WTC11 (cell line): Measurements from ENCODE around the gene ZNF554. TPM values are rescaled to one million over a fixed set of nuclear protein-coding genes. Genes with fewer than 3 reads are reported as not detected.

Experiments used
- ATAC-seq: fragments of 200-7000 bp; cut with Tn5 transposase; 2 replicates; pipeline ENCODE4 v1.10.0; 2021; ENCODE audit warnings: mild to moderate bottlenecking, moderate library complexity
- CTCF ChIA-PET: fragments of 300-600 bp; sonication (Branson Sonifier 250); formaldehyde crosslinking; loops from one replicate; lab custom pipeline; 2021; ENCODE audit warnings: antibody characterized with exemption; lab: Charles Lee
- POLR2A ChIA-PET: fragments of 350-600 bp; sonication (Branson Sonifier 250); formaldehyde crosslinking; loops from one replicate; lab custom pipeline; 2021; ENCODE audit warnings: antibody characterized with exemption; lab: Charles Lee
- DNase-seq: peaks from one replicate; pipeline ENCODE4 v3.0.0; 2021; ENCODE audit warnings: low spot score
- H3K27ac Mint-ChIP-seq: 2 replicates; pipeline ENCODE4 v1.8.0; 2021; ENCODE audit warnings: mixed read lengths
- H3K27me3 Mint-ChIP-seq: 2 replicates; pipeline ENCODE4 v1.8.0; 2021; ENCODE audit warnings: low read depth, mild to moderate bottlenecking, moderate library complexity, mixed read lengths
- H3K36me3 Mint-ChIP-seq: 2 replicates; pipeline ENCODE4 v1.8.0; 2021; ENCODE audit warnings: mixed read lengths
- H3K4me1 Mint-ChIP-seq: 2 replicates; pipeline ENCODE4 v1.8.0; 2022; ENCODE audit warnings: mixed read lengths
- H3K4me3 Mint-ChIP-seq: 2 replicates; pipeline ENCODE4 v1.8.0; 2021; ENCODE audit warnings: mild to moderate bottlenecking, moderate library complexity, mixed read lengths
- H3K9me3 Mint-ChIP-seq: 2 replicates; pipeline ENCODE4 v1.8.0; 2021; ENCODE audit warnings: mixed read lengths
- ATF1 ChIP-seq: sonication (generic); formaldehyde crosslinking; IDR thresholded peaks from 2 replicates; pipeline ENCODE4 v1.8.1; 2023; ENCODE audit warnings: mild to moderate bottlenecking, moderate library complexity, missing genetic modification reagents
- CBFB ChIP-seq: sonication (generic); formaldehyde crosslinking; IDR thresholded peaks from 2 replicates; pipeline ENCODE4 v1.8.1; 2022; ENCODE audit warnings: mild to moderate bottlenecking, low read depth, missing genetic modification reagents
- CREM ChIP-seq: sonication (generic); formaldehyde crosslinking; IDR thresholded peaks from 2 replicates; pipeline ENCODE4 v1.8.1; 2022; ENCODE audit warnings: mild to moderate bottlenecking, missing genetic modification reagents, moderate library complexity
- ESRRA ChIP-seq: sonication (generic); formaldehyde crosslinking; IDR thresholded peaks from 2 replicates; pipeline ENCODE4 v1.8.1; 2022; ENCODE audit warnings: mild to moderate bottlenecking, missing genetic modification reagents, borderline replicate concordance
- FOXK1 ChIP-seq: sonication (generic); formaldehyde crosslinking; IDR thresholded peaks from 2 replicates; pipeline ENCODE4 v1.8.0; 2022; ENCODE audit warnings: mild to moderate bottlenecking, moderate library complexity, missing genetic modification reagents
- GABPB1 ChIP-seq: sonication (generic); formaldehyde crosslinking; IDR thresholded peaks from 2 replicates; pipeline ENCODE4 v1.8.1; 2023; ENCODE audit warnings: mild to moderate bottlenecking, missing genetic modification reagents
- IRF2 ChIP-seq: sonication (generic); formaldehyde crosslinking; IDR thresholded peaks from 2 replicates; pipeline ENCODE4 v1.8.0; 2022; ENCODE audit warnings: low read depth, missing genetic modification reagents, borderline replicate concordance
- MXD4 ChIP-seq: fragments of 250-450 bp; sonication (Bioruptor Pico); IDR thresholded peaks from 2 replicates; pipeline ENCODE4 v1.8.0; 2021; ENCODE audit warnings: mild to moderate bottlenecking, moderate library complexity, borderline replicate concordance
- RORB ChIP-seq: fragments of 250-450 bp; sonication (Bioruptor Pico); IDR thresholded peaks from 2 replicates; pipeline ENCODE4 v1.9.0; 2021; ENCODE audit warnings: mild to moderate bottlenecking
- SMAD4 ChIP-seq: sonication (generic); formaldehyde crosslinking; IDR thresholded peaks from 2 replicates; pipeline ENCODE4 v1.8.0; 2022; ENCODE audit warnings: mild to moderate bottlenecking, missing genetic modification reagents
- SOX15 ChIP-seq: fragments of 250-450 bp; sonication (Bioruptor Pico); IDR thresholded peaks from 2 replicates; pipeline ENCODE4 v1.9.0; 2021; ENCODE audit warnings: mild to moderate bottlenecking
- TEAD1 ChIP-seq: sonication (generic); formaldehyde crosslinking; IDR thresholded peaks from 2 replicates; pipeline ENCODE4 v1.8.0; 2022; ENCODE audit warnings: mild to moderate bottlenecking, missing genetic modification reagents
- ZBTB21 ChIP-seq: sonication (generic); formaldehyde crosslinking; IDR thresholded peaks from 2 replicates; pipeline ENCODE4 v1.8.1; 2023; ENCODE audit warnings: mild to moderate bottlenecking, missing genetic modification reagents, borderline replicate concordance
- ZNF232 ChIP-seq: sonication (generic); formaldehyde crosslinking; IDR thresholded peaks from 2 replicates; pipeline ENCODE4 v1.8.0; 2022; ENCODE audit warnings: mild to moderate bottlenecking, missing genetic modification reagents
- ZNF396 ChIP-seq: fragments of 250-450 bp; sonication (Bioruptor Pico); IDR thresholded peaks from 2 replicates; pipeline ENCODE4 v1.8.0; 2021; ENCODE audit warnings: mild to moderate bottlenecking, moderate library complexity, borderline replicate concordance
- ZNF416 ChIP-seq: fragments of 250-450 bp; sonication (Bioruptor Pico); IDR thresholded peaks from 2 replicates; pipeline ENCODE4 v1.9.0; 2021; ENCODE audit warnings: mild to moderate bottlenecking, inconsistent platforms
- total RNA-seq: library from RNA; stranded (reverse); gene quantifications from 3 replicates; pipeline ENCODE4 v1.2.3, GENCODE V29; 2021
- TF ChIP-seq, protein P1 (sequence below): fragments of 250-450 bp; sonication (Bioruptor Pico); IDR thresholded peaks from 2 replicates; pipeline ENCODE4 v1.9.0; 2021; ENCODE audit warnings: mild to moderate bottlenecking
- TF ChIP-seq, protein P2 (sequence below): fragments of 200-600 bp; IDR thresholded peaks from 2 replicates; pipeline ENCODE4 v1.8.0; 2022; ENCODE audit warnings: antibody characterized with exemption
- TF ChIP-seq, protein P3 (sequence below): sonication (generic); formaldehyde crosslinking; IDR thresholded peaks from 2 replicates; pipeline ENCODE4 v1.8.0; 2023; ENCODE audit warnings: missing genetic modification reagents
- TF ChIP-seq, protein P4 (sequence below): sonication (generic); formaldehyde crosslinking; IDR thresholded peaks from 2 replicates; pipeline ENCODE4 v1.8.0; 2022; ENCODE audit warnings: missing genetic modification reagents
- TF ChIP-seq, protein P5 (sequence below): sonication (generic); formaldehyde crosslinking; IDR thresholded peaks from 2 replicates; pipeline ENCODE4 v1.8.1; 2023; ENCODE audit warnings: mild to moderate bottlenecking, missing genetic modification reagents, moderate library complexity

The ZNF554 gene
- total RNA-seq, 1 experiment from 2014 or later, result 5.7 TPM

DNA sequence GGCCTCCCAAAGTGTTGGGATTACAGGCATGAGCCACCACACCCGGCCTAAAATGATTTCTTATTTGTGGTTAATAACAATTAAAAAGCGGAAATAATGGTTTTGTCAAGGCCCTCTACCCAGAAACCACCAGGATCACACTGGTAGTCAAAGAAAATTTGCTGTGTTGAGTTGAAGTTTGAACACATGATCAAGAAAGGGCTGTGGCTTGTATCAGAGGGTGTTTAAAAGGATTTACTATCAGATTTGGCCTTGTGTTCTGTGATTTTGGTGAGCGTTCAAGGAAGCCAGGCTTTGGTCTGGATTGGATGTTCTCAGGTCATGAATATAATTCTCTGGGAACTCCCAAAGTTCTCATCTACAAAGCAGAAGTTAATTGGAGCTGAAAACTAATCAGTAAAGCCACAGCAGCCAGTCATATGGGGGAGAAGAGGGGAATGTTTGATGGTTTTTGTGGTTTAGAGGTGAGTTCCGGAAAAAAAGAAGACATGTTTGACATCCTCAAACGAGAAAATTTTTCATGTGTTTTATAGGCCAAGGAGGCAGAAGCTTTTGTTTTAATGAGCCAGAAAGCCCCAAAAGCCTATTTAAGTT is 36.9 kb downstream of the ZNF554 start:
- ChIA-PET POLR2A (no interaction called here), CTCF (no interaction called here)
- Mint-ChIP-seq H3K27ac (no peak overlapping the region), H3K36me3 (peaks cover 71% of the 10 kb centered on the region), H3K4me3 (no peak overlapping the region), H3K27me3 (peaks cover 30% of the 10 kb centered on the region), H3K4me1 (no peaks in the 10 kb centered on the region), H3K9me3 (peaks cover 83% of the 10 kb centered on the region)
- TF ChIP-seq, protein P1, sequence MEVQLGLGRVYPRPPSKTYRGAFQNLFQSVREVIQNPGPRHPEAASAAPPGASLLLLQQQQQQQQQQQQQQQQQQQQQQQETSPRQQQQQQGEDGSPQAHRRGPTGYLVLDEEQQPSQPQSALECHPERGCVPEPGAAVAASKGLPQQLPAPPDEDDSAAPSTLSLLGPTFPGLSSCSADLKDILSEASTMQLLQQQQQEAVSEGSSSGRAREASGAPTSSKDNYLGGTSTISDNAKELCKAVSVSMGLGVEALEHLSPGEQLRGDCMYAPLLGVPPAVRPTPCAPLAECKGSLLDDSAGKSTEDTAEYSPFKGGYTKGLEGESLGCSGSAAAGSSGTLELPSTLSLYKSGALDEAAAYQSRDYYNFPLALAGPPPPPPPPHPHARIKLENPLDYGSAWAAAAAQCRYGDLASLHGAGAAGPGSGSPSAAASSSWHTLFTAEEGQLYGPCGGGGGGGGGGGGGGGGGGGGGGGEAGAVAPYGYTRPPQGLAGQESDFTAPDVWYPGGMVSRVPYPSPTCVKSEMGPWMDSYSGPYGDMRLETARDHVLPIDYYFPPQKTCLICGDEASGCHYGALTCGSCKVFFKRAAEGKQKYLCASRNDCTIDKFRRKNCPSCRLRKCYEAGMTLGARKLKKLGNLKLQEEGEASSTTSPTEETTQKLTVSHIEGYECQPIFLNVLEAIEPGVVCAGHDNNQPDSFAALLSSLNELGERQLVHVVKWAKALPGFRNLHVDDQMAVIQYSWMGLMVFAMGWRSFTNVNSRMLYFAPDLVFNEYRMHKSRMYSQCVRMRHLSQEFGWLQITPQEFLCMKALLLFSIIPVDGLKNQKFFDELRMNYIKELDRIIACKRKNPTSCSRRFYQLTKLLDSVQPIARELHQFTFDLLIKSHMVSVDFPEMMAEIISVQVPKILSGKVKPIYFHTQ (CRISPR knock-in tag), result no peak
- TF ChIP-seq ZNF232 (CRISPR knock-in tag), result no peak
- no peak for TF ChIP-seq MXD4
- TF ChIP-seq, protein P2, sequence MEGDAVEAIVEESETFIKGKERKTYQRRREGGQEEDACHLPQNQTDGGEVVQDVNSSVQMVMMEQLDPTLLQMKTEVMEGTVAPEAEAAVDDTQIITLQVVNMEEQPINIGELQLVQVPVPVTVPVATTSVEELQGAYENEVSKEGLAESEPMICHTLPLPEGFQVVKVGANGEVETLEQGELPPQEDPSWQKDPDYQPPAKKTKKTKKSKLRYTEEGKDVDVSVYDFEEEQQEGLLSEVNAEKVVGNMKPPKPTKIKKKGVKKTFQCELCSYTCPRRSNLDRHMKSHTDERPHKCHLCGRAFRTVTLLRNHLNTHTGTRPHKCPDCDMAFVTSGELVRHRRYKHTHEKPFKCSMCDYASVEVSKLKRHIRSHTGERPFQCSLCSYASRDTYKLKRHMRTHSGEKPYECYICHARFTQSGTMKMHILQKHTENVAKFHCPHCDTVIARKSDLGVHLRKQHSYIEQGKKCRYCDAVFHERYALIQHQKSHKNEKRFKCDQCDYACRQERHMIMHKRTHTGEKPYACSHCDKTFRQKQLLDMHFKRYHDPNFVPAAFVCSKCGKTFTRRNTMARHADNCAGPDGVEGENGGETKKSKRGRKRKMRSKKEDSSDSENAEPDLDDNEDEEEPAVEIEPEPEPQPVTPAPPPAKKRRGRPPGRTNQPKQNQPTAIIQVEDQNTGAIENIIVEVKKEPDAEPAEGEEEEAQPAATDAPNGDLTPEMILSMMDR, result no peak
- no peak for TF ChIP-seq SOX15 (CRISPR knock-in tag)
- no peak for TF ChIP-seq SMAD4 (CRISPR knock-in tag)
- TF ChIP-seq, protein P3, sequence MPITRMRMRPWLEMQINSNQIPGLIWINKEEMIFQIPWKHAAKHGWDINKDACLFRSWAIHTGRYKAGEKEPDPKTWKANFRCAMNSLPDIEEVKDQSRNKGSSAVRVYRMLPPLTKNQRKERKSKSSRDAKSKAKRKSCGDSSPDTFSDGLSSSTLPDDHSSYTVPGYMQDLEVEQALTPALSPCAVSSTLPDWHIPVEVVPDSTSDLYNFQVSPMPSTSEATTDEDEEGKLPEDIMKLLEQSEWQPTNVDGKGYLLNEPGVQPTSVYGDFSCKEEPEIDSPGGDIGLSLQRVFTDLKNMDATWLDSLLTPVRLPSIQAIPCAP, result no peak
- TF ChIP-seq ATF1 (CRISPR knock-in tag), result no peak
- TF ChIP-seq FOXK1 (CRISPR knock-in tag), result no peak
- TF ChIP-seq ESRRA (CRISPR knock-in tag), result no peak
- TF ChIP-seq CREM (CRISPR knock-in tag), result no peak
- no peak for TF ChIP-seq ZNF396 (CRISPR knock-in tag)
- no peak for TF ChIP-seq IRF2 (CRISPR knock-in tag)
- no peak for TF ChIP-seq ZBTB21 (CRISPR knock-in tag)
- TF ChIP-seq GABPB1 (CRISPR knock-in tag), result no peak
- TF ChIP-seq ZNF416, result no peak
- TF ChIP-seq RORB (CRISPR knock-in tag), result no peak
- no peak for TF ChIP-seq CBFB (CRISPR knock-in tag)
- no peak for TF ChIP-seq TEAD1 (CRISPR knock-in tag)
- no peak for DNase-seq
- no peak for ATAC-seq

DNA sequence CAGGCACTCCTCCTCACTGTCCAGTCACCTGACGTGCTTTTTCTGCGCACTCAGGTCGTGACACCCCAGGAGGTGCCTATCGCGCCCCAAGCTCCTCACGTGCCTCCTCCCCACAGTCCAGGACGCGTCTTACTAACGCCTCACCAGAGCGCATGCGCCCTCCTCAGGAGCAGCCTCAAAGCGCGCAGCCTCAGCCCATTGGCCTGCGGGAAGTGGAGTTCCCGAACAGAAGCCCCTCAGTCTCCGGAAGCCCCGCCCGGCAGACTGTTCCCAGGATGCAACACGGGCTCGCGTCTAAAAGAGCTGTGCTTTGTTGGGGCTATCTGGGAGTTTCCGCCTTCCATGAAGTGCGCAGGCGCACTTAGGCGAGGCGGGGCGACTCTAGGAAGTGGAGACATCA is 39.2 kb downstream of the ZNF554 start:
- Mint-ChIP-seq H3K9me3 (peaks cover 77% of the 10 kb centered on the region), H3K4me1 (no peaks in the 10 kb centered on the region), H3K27me3 (peaks cover 30% of the 10 kb centered on the region), H3K27ac (no peak overlapping the region), H3K36me3 (peaks cover 55% of the 10 kb centered on the region), H3K4me3 (no peak overlapping the region)
- TF ChIP-seq, protein P4, sequence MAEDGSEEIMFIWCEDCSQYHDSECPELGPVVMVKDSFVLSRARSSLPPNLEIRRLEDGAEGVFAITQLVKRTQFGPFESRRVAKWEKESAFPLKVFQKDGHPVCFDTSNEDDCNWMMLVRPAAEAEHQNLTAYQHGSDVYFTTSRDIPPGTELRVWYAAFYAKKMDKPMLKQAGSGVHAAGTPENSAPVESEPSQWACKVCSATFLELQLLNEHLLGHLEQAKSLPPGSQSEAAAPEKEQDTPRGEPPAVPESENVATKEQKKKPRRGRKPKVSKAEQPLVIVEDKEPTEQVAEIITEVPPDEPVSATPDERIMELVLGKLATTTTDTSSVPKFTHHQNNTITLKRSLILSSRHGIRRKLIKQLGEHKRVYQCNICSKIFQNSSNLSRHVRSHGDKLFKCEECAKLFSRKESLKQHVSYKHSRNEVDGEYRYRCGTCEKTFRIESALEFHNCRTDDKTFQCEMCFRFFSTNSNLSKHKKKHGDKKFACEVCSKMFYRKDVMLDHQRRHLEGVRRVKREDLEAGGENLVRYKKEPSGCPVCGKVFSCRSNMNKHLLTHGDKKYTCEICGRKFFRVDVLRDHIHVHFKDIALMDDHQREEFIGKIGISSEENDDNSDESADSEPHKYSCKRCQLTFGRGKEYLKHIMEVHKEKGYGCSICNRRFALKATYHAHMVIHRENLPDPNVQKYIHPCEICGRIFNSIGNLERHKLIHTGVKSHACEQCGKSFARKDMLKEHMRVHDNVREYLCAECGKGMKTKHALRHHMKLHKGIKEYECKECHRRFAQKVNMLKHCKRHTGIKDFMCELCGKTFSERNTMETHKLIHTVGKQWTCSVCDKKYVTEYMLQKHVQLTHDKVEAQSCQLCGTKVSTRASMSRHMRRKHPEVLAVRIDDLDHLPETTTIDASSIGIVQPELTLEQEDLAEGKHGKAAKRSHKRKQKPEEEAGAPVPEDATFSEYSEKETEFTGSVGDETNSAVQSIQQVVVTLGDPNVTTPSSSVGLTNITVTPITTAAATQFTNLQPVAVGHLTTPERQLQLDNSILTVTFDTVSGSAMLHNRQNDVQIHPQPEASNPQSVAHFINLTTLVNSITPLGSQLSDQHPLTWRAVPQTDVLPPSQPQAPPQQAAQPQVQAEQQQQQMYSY (CRISPR knock-in tag), result peak; percentile 62; the same call in 1 of the 2 replicates
- TF ChIP-seq, protein P5, sequence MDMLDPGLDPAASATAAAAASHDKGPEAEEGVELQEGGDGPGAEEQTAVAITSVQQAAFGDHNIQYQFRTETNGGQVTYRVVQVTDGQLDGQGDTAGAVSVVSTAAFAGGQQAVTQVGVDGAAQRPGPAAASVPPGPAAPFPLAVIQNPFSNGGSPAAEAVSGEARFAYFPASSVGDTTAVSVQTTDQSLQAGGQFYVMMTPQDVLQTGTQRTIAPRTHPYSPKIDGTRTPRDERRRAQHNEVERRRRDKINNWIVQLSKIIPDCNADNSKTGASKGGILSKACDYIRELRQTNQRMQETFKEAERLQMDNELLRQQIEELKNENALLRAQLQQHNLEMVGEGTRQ (CRISPR knock-in tag), result no peak
- peak; percentile 52; the same call in 1 of the 2 replicates for ATAC-seq
- no peak for DNase-seq
- CTCF ChIA-PET, result interaction anchor here (0.9 to 2.1 kb wide), 2 partner anchors 13 to 29 kb away, joined by 3 to 5 read pairs; no protein-coding TSS in a partner anchor
- POLR2A ChIA-PET, result no interaction called here
